ENCODE data around the gene EXOC4.
A peak's percentile ranks its signal among the peaks of the same experiment; 100 is the strongest.
"Not testable (repeated sequence)": the region's sequence is repeated elsewhere in the genome, so short reads cannot be mapped to it uniquely, and the experiment has no call there.

The EXOC4 gene

GRCh38 chr7:133252858-133253518, at the start of gene EXOC4:
Gene EXOC4 (plus strand): TSS chr7:133253078.
- peak; percentile 92 for DNase-seq

- no peak for DNase-seq
These were observed 49.4 kb upstream of the EXOC4 start for GRCh38 chr7:133203490-133203889.

- no peak for DNase-seq
These were observed 45.2 kb upstream of the EXOC4 start for GRCh38 chr7:133207687-133208086.

GRCh38 chr7:133210817-133211216, 42.1 kb upstream of the EXOC4 start:
- DNase-seq, result not testable (repeated sequence)

GRCh38 chr7:133213772-133214171, 39.1 kb upstream of the EXOC4 start:
- not testable (repeated sequence) for DNase-seq

- DNase-seq, result no peak
These were observed 35.1 kb upstream of the EXOC4 start for GRCh38 chr7:133217773-133218172.

- DNase-seq, result peak; percentile 63
These were observed 22.2 kb upstream of the EXOC4 start for GRCh38 chr7:133230591-133231194.

GRCh38 chr7:133233142-133233541, 19.7 kb upstream of the EXOC4 start:
- no peak for DNase-seq

- DNase-seq, result no peak
These were observed 17.7 kb upstream of the EXOC4 start for GRCh38 chr7:133234961-133235875.

GRCh38 chr7:133237545-133237944, 15.3 kb upstream of the EXOC4 start:
- no peak for DNase-seq

- DNase-seq, result no peak
These were observed 12.6 kb upstream of the EXOC4 start for GRCh38 chr7:133240302-133240701.

GRCh38 chr7:133246558-133246957, 6.3 kb upstream of the EXOC4 start:
- no peak for DNase-seq

GRCh38 chr7:133248901-133249300, 4.0 kb upstream of the EXOC4 start:
- DNase-seq, result no peak

GRCh38 chr7:133252506-133252857, 396 bp upstream of the EXOC4 start:
- DNase-seq, result no peak

- DNase-seq, result peak; percentile 12
These were observed 619 bp downstream of the EXOC4 start for GRCh38 chr7:133253519-133253875.

- DNase-seq, result no peak
These were observed 2.6 kb downstream of the EXOC4 start for GRCh38 chr7:133255486-133255885.

- DNase-seq, result no peak
These were observed 5.3 kb downstream of the EXOC4 start for GRCh38 chr7:133258174-133258573.

GRCh38 chr7:133265821-133266220, 12.9 kb downstream of the EXOC4 start:
- DNase-seq, result no peak

- DNase-seq, result no peak
These were observed 15.5 kb downstream of the EXOC4 start for GRCh38 chr7:133268355-133268754.

- no peak for DNase-seq
These were observed 19.5 kb downstream of the EXOC4 start for GRCh38 chr7:133272336-133272735.

GRCh38 chr7:133273227-133273626, 20.3 kb downstream of the EXOC4 start:
- no peak for DNase-seq

- no peak for DNase-seq
These were observed 21.4 kb downstream of the EXOC4 start for GRCh38 chr7:133274265-133274664.

- no peak for DNase-seq
These were observed 22.1 kb downstream of the EXOC4 start for GRCh38 chr7:133275008-133275407.
